GM21786 (cell line): ENCODE measurements around the gene TRIOBP.

Experiments
- ATAC-seq: cut with Tn5 transposase; IDR thresholded peaks from one replicate; pipeline ENCODE4 v1.9.1; 2021; ENCODE audit not compliant: unreplicated experiment

Gene TRIOBP

DNA sequence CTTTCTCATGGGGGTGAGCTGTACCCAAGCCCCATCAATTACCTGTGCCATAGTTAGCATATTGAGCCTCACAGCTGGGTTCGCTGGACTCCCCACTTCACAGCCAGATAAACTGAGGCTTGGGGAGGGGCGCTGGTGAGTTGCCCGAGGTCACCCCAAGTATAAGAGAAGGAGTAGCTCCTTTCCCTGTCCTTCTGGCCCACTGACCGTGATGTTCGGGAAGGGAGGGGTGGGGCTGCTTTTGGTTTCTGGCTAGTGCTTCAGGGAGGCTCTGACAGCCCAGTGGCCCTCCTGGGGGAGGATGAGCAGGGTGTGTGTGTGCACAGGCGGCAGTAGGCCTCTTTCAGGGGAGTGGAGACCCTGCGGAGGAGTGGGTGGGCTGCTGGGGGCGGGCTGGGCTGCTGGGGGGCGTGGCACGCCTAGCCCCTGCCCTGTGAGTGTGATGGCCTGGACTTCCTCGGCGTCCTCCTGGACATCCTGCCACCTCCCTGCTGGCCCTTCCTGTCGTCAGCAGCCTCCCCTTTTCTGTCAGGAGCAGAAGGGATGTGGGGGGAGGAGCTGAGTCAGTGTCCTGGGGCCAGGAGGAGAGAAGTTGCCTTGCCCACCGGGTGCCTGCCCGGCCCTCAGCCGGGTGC lies 50.3 kb downstream of the TRIOBP start:
- ATAC-seq: no peak

DNA sequence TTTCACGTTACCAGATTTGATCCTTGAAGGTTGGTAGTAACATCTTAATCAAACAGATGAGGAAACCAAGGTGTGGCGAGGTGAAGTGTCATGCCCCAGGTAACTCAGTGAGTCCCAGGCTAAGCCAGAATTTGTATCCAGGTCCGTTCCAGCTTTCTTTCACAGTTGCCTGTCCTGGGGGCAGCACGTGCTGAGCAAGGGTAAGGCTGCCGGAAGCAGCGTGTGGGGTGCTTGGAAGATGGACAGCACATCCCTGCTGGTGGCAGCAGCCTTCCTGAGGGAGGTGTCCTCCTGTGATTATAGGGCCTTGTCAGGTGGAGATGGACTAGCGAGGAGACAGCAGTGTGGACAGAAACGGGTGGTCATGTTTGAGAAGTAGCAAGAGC lies 50.9 kb downstream of the TRIOBP start:
- no peak for ATAC-seq

DNA sequence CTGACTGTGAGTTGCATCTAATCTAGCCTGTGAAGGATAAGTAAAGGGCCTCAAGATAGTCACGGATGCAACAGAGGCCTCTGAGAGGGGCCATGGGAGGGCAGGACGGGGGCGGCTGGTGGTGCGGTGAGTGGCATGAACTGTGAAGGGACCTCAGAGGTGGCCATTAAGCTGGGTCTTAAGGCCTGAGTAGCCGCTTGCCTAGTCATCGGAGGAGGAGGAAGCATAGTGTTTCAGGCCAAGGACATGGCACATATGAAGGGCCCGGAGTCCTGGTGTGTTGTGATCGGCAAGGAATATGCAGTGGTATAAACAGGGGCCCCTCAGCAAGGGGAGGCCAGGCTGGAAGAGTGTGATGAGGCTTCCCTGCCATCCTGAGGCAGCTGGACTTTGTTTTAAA lies 51.8 kb downstream of the TRIOBP start:
- no peak for ATAC-seq

DNA sequence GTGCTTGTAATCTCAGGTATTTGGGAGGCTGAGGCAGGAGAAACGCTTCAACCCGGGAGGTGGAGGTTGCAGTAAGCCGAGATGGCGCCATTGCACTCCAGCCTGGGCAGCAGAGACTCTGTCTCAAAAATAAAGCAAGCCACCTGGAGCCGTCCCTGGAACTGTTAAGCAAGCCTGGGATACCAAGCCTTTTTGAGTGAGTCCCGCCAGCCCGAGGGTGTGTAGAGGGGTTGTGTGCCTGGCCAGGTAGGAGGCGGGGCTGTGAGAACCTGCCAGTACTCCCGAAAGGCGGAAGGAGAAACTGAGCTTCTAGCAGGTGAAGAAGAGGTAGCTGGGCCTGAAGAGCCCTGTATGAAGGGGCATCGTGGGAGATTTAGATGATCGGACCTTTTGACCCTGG lies 52.4 kb downstream of the TRIOBP start:
- no peak for ATAC-seq

DNA sequence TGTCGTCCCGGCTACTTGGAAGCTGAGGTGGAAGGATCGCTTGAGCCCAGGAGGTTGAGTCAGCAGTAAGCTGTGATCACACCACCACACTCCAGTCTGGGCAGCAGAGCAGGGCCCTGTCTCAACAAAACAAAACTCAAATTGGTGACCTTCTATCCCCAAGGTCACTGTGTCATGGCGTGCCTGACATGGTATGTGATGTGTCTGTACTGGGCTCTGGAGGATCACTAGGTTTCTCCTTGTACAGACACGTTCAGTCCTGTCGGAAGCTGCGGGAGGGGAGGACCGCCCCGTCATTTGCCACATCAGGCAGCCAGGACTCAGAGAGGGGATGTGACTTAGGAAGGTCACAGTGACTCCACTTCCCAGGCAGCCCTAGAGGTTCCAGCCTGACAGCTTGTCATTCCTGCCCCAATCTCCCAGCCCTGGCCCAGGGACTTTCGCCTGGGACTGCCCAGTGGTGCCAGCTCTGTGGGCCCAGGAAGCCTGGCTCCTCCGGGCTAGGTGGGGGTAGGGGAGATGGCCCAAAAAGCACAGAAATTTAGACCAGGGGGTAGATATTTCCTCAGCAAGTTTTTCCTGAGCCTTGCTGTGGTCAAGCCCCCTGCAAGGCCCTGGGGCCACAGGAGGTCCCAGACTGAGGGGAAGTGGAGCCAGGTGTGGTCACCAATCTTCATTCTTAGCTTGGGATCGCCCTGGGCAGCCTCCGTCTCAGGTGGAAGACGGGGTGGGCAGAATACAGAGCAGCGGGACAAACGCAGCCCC lies 53.2 kb downstream of the TRIOBP start:
- ATAC-seq: no peak

DNA sequence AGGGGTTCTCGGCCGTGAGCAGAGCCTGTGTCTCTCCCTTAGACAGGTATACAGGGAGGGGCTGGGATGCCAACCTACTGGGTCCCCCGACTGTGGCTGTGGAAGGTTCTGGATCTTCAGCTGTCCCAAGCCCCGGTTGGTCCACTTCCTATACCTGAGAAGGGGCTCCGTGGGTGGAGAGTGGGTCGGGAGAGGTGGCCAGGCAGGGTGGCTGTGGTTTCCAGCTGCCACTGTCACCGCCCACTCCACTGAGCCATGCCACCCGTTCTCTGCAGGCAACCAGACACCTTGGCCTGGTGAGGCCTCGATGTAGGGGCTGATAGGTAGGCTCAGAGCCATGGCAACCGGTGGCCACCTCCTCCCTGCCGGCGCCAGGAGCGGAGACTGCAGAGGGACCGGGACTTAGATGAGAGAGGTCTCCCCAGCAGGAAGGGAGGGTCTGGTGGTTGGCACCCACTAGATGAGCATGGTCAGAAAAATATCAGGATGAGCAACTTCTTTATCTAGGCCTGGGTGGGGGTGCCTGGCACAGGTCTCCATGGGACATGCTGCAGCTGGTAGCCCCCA lies 53.8 kb downstream of the TRIOBP start:
- ATAC-seq: no peak

DNA sequence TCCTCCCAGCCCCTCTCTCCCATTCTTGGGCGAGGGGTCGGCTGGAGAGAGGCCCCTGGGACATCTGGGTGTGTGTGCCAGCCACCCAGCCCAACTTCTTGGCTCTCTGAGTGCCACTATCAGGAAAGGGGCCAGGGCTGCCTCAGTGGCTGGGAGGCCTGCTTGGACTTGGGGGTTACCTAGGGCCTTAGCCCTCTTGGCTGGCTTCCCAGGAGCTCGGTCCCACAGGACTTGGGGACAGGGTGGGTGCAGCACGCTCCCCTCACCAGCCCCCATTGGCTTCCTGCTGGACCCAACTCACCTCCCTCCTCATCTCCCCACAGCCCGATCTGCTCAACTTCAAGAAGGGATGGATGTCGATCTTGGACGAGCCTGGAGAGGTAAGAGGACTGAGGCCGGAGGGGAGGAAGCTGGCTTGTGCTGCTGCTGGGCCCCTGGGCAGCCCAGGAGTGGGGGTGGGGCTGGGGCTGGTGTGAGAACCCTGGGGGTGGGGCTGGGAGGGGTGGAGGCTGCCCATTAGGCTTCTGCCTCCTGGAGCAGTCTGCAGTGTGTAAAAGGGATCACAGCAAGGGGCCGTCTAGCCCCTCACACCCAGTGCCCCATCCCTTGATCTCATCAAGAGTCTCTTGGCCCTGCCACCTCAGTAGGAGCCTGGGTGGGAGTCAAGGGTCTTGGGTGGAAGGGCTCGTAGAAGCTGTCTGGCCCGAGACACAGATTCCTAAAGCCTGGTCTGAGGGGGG lies 54.8 kb downstream of the TRIOBP start:
- ATAC-seq: no peak

DNA sequence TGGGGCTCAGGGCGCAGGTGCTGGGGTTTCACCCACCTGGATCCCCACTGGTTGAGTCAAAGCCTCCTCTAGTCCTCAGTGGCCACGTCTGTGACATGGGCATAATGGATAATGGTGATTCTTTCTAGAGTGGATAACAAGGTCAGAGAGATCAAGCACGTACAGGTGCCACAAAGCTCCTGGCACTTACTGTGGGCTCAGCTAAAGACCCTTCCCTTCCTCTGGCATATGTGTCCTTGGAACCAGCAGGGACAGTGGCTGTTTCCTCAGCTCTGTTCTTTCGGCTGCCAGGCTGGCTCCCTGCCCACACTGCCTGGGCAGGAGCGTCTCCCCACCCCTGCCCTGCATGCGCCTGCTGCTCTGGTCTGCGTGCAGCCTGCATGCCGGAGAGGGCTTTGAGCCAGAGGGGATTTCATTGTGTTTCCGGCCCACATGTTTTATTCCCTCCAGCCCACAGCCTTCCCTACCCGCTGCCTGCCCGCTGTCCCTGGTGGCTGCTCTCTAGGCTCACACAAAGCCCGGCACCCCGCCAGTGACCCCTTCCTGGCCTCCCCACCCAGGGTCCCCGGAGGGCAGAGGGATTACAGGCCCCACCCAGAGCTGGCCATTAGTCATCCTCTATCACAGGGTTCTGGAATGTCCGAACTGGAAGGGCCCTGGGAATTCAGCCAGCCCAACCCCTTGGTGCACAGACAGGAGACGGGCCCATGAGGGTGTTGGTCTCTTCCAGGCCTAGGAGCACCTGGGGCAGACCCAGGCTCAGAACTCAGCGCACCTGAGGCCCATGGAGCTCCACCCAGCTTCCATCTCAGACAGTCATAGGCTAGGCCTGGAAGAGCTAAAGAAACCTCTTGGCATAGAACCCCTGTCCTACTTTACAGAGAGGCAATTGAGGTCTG lies 55.6 kb downstream of the TRIOBP start:
- ATAC-seq: no peak

DNA sequence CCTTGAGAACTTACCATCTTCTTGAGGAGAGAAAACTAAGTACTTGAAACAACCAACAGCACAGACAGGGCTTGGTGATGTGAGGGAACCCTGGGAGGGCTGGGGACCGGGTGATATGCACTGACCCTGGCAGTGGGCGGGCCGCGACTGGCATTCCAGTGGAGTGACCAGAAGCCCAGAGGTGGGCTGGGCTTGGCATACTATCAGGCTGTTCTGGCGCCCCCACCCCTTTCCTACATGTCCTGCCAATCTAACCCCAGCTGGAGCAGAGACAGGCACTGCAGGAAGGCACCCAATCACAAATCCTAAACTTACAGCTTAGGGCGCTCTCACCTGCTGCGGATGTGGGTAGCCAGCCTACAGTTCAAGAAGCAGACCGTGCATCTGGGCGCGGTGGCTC lies 56.9 kb downstream of the TRIOBP start:
- ATAC-seq: no peak

DNA sequence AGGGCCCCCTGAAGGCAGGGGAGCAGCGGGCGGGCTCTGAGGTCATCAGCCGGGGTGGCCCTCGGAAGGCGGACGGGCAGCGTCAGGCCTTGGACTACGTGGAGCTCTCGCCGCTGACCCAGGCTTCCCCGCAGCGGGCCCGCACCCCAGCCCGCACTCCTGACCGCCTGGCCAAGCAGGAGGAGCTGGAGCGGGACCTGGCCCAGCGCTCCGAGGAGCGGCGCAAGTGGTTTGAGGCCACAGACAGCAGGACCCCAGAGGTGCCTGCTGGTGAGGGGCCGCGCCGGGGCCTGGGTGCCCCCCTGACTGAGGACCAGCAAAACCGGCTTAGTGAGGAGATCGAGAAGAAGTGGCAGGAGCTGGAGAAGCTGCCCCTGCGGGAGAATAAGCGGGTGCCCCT lies 60.8 kb downstream of the TRIOBP start:
- no peak for ATAC-seq

DNA sequence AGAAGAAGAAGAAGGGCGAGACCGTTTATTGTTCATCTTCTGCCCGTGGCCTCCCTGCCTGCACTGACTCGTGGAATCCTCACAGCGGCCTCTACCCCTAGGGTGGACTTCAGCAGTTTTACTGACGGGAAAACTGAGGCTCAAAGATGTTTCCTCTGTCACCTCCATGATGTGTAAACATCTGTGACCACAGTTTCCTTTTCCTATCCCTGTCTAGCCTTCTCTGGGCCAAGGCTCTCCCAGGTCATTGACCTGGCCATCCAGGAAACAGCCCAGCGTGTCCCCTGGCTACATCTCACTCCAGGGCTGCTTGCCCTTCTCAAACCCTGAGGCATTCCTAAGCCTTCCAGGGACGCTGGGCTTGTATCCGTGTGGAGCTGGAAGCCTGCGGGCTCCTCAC lies 61.8 kb downstream of the TRIOBP start:
- no peak for ATAC-seq

DNA sequence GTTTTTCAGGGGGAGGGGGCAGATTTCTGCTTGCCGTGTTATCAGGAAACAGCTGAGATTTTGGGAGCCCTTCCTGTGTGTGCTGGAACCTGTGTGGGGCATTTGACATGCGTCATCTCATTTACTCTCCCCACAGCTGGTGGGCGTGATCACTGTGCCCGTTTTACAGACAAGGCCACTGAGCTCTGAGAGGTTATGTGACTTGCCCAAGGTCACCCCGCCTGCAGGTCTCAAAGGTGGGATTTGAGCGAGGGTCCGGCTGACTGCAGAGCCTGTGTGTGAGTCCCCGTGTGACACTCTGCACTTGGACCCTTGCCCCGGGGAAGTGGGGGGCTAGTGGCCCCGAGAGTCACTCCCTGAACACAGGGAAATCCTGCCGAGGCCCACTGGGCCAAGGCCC lies 62.4 kb downstream of the TRIOBP start:
- ATAC-seq: no peak

DNA sequence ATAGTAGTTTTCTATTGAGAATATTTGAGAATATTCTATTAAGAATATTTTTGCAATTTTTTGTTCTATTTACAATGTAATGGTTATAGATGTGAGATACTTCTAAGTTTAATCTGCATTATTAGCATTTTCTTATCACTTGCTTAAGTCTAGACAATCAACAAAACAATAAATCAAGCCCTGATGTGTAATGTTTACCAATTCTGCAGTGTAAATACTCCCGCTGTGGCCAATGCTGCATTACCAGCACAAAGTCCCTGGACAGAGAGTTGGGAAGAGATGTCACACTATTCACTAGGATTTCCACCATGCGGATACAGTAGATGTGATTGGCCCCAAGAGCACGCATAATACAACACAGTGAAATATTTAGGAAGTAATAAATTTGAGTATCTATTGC lies 63.3 kb downstream of the TRIOBP start:
- no peak for ATAC-seq

DNA sequence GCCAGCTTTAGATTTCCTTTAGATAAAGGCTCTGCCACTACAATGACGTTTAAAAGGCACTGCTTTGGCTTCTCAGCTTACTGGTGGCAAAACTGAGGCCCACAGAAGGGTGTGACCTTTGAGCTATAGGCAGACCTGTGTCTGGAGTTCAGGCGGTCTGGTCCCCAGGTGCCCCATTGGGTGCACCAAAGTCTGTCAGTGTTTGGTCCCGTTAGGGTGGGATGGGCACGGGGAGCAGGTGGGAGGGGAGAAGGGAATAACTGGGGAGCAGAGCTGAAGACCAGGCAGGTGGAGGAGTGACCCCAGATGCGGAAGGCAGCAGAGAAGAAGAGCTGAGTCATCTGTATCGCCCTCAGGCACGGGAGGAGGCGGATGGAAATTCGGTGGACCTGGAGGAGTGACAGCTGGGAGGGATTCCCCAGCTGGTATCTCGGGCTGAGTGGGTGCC lies 65.6 kb downstream of the TRIOBP start:
- no peak for ATAC-seq

DNA sequence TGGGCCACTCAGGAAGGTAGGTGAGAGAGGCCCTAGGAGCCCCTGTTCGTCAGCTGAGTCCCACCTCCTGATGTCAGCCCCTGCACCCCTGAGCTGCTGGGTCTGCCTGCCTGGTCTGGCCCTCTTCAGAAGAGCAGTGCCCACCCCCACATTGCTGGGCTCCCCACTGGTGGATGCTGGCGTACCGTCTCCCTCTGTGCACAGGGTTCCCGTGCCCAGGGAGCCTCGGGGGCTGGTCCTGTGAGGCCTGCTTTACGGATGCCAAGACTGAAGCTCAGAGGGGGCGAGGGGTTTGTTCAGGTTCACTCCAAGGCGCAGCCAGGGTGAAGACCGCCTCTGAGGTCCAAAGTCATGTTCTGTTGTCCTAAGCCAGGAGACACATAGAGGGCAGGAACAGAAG lies 66.2 kb downstream of the TRIOBP start:
- no peak for ATAC-seq

DNA sequence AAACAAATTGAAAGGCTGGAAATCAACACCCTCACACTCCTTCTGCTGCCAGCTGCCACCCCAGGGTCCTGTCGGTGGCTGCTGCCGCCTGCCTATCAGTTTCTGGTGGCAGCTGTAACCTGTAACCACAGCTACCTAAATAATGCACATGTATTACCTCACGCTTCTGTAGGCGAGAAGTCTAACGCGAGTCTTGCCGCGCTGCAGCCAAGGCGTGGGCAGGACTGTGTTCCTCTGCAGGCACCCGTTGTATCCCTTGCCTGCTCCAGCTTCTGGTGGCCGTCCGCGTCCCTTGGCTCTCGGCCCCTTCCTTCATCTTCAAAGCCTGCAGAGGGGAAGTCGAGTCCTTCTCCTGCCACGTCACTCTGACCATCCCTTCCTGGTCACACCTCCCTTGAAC lies 66.8 kb downstream of the TRIOBP start:
- ATAC-seq: no peak

DNA sequence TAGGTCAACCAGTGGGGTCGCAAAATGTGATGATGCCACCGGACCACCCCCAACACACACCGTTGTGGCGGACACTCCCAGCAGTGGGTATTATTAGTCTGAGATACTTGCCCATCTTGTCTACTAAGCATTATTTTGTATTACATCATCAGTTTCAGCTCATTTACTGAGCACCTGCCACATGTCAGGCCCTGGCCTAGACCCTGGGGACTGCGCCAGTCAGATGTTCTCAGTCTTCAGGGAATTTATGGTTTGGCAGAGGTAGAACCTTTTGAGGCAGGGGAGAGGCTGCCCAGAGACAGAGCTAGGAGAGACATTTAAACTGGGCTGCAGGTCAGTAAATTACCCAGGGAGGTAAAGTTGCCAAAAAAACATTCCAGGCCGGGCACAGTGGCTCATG lies 67.8 kb downstream of the TRIOBP start:
- ATAC-seq: no peak

DNA sequence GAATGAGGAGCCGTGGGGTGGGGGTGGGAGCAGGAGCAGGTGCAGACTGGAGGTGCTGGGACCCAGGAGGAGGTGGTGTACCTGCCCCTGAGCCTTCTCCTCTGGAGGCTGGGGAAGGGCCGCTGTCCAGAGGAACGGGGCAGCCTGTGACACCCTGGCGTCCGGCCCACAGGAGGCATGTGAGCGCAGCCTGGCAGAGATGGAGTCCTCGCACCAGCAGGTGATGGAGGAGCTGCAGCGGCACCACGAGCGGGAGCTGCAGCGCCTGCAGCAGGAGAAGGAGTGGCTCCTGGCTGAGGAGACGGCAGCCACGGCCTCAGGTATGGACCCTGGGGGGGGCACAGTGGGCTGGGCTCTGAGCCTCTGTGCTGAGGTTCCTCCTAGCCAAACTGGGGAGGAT lies 68.7 kb downstream of the TRIOBP start:
- no peak for ATAC-seq

DNA sequence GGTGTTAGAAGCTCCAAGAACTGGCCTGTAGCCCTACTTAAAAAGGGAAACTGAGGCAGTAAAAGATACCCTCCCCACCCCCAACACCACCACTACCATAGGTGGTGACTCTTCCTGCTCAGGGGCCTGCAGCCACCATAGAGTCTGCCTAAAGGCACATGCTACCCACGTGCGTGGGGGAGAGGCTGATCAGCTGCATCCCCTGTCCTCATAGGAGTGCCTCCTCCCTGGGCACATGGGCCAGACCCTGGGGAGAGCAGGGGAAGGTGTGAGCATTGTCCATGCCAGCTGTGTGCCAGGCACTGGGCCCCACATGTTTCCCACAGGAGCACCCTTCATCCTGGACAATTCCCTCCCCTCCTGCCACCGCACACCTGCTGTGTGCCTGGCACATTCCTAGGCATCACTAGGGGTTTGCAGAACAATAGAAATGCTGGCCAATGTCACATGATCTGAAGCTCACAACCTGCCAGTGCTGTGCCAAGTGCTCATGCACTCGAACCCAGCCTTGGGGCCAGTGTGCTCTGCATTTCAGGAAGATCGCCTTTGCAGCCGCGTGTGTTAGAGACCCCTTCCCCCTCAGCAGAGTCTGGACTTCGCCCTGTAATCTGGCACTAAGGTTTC lies 69.2 kb downstream of the TRIOBP start:
- no peak for ATAC-seq

DNA sequence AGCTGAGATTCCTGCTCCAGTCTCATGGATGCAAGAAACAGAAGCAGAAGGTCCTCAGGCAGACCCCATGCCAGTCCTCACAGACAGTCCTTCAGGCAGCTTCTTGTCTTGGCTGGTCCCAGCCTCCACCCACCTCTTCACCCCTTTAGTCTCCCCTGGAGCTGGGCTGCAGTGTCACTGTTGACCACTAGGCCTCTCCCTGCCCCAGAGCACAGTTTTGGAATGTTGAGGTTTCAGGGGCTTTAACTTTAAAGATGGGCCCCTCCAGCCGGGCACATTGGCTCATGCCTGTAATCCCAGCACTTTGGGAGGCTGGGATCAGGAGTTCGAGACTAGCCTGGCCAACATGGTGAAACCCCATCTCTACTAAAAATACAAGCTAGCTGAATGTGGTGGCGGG lies 71.4 kb downstream of the TRIOBP start:
- ATAC-seq: no peak
